Mesenchymal stem cell (in vitro differentiated cells and primary cell): ENCODE results near the gene AP1M1.

Source experiments
- DNase-seq: peaks from one replicate; pipeline ENCODE4 v3.0.0-alpha.2; 2013
- H2AFZ ChIP-seq: one replicate; pipeline ENCODE4 v1.6.1; 2013; ENCODE audit warnings: low read depth, mild to moderate bottlenecking, control low read depth, inconsistent platforms, low read length, moderate library complexity
- H2AK5ac ChIP-seq: 2 replicates; pipeline ENCODE4 v1.6.1; 2013; ENCODE audit warnings: low read length, moderate library complexity, mild to moderate bottlenecking, inconsistent platforms; ENCODE audit not compliant: severe bottlenecking
- H2BK120ac ChIP-seq: one replicate; pipeline ENCODE4 v1.6.1; 2013; ENCODE audit warnings: low read depth, mild to moderate bottlenecking, inconsistent platforms, low read length, moderate library complexity
- H2BK12ac ChIP-seq, 2 experiments: one replicate each; pipeline ENCODE4 v1.6.1; 2013; ENCODE audit warnings: inconsistent platforms in 2 of 2, low read length in 2 of 2, mild to moderate bottlenecking in 2 of 2, moderate library complexity in 2 of 2, control low read depth in 1 of 2
- H2BK15ac ChIP-seq: one replicate; pipeline ENCODE4 v1.6.1; 2013; ENCODE audit warnings: mild to moderate bottlenecking, low read depth, inconsistent platforms; ENCODE audit not compliant: poor library complexity, severe bottlenecking
- H2BK5ac ChIP-seq: 2 replicates; pipeline ENCODE4 v1.6.1; 2013; ENCODE audit warnings: low read depth, mild to moderate bottlenecking, low read length, control low read depth, inconsistent platforms; ENCODE audit not compliant: poor library complexity, severe bottlenecking
- H3K14ac ChIP-seq, 2 experiments: one replicate each; pipeline ENCODE4 v1.6.1; 2013; ENCODE audit warnings: inconsistent platforms in 2 of 2, low read length in 2 of 2, control low read depth in 1 of 2, mild to moderate bottlenecking in 1 of 2, moderate library complexity in 1 of 2
- H3K18ac ChIP-seq, 2 experiments: one replicate each; pipeline ENCODE4 v1.6.1; 2013; ENCODE audit warnings: inconsistent platforms in 2 of 2, low read length in 2 of 2, control low read depth in 1 of 2, low read depth in 1 of 2, mild to moderate bottlenecking in 1 of 2
- H3K23ac ChIP-seq, 2 experiments: one replicate each; pipeline ENCODE4 v1.6.1; 2013; ENCODE audit warnings: inconsistent platforms in 2 of 2, low read length in 2 of 2, mild to moderate bottlenecking in 2 of 2, moderate library complexity in 2 of 2, control low read depth in 1 of 2
- H3K27ac ChIP-seq: 2 replicates; pipeline ENCODE4 v1.5.1; 2013; ENCODE audit warnings: mild to moderate bottlenecking, moderate library complexity, low read length, control low read depth, inconsistent platforms; ENCODE audit not compliant: poor library complexity, severe bottlenecking
- H3K27me3 ChIP-seq, 2 experiments: 2 replicates each; pipeline versions ENCODE4 v1.6.1 to v1.7.0; 2013; ENCODE audit warnings: low read length in 2 of 2, mild to moderate bottlenecking in 2 of 2, moderate library complexity in 2 of 2, control low read depth in 1 of 2, inconsistent platforms in 1 of 2; ENCODE audit not compliant: control insufficient read depth in 1 of 2, insufficient read depth in 1 of 2
- H3K36me3 ChIP-seq, 2 experiments: 2 replicates each; pipeline versions ENCODE4 v1.6.1 to v1.7.0; 2013; ENCODE audit warnings: low read length in 2 of 2, control low read depth in 1 of 2, inconsistent platforms in 1 of 2, low read depth in 1 of 2, mild to moderate bottlenecking in 1 of 2; ENCODE audit not compliant: insufficient read depth in 2 of 2, control insufficient read depth in 1 of 2
- H3K4ac ChIP-seq, 2 experiments: one replicate each; pipeline ENCODE4 v1.6.1; 2013; ENCODE audit warnings: inconsistent platforms in 2 of 2, low read length in 2 of 2, mild to moderate bottlenecking in 2 of 2, moderate library complexity in 2 of 2, control low read depth in 1 of 2, low read depth in 1 of 2
- H3K4me1 ChIP-seq: 2 replicates; pipeline ENCODE4 v1.6.1; 2013; ENCODE audit warnings: low read depth, low read length, control low read depth; ENCODE audit not compliant: control insufficient read depth, insufficient read depth
- H3K4me2 ChIP-seq: 2 replicates; pipeline ENCODE4 v1.6.1; 2013; ENCODE audit warnings: low read length, mild to moderate bottlenecking, inconsistent platforms; ENCODE audit not compliant: poor library complexity, severe bottlenecking
- H3K4me3 ChIP-seq, 2 experiments: 2 replicates each; pipeline versions ENCODE4 v1.5.1 to v1.7.0; 2013; ENCODE audit warnings: low read length in 2 of 2, mild to moderate bottlenecking in 2 of 2, control low read depth in 1 of 2, low read depth in 1 of 2; ENCODE audit not compliant: insufficient read depth in 1 of 2
- H3K79me1 ChIP-seq: replicated peaks from 2 replicates; pipeline ENCODE4 v1.6.1; 2013; ENCODE audit warnings: mild to moderate bottlenecking, control low read depth, low read length, inconsistent platforms; ENCODE audit not compliant: poor library complexity, severe bottlenecking
- H3K9ac ChIP-seq: 2 replicates; pipeline ENCODE4 v1.7.0; 2013; ENCODE audit warnings: mild to moderate bottlenecking, low read length, moderate library complexity
- H3K9me3 ChIP-seq: 2 replicates; pipeline ENCODE4 v1.7.0; 2013; ENCODE audit warnings: mild to moderate bottlenecking, low read length; ENCODE audit not compliant: control insufficient read depth
- H4K8ac ChIP-seq: one replicate; pipeline ENCODE4 v1.6.1; 2013; ENCODE audit warnings: inconsistent platforms, mild to moderate bottlenecking, low read length, moderate library complexity
- H4K91ac ChIP-seq: one replicate; pipeline ENCODE4 v1.6.1; 2013; ENCODE audit warnings: mild to moderate bottlenecking, low read length, inconsistent platforms
- WGBS: methylation state at CpG from one replicate; pipeline ENCODE4 v1.1.7; 2013; ENCODE audit warnings: mixed read lengths; 5-methylcytosine and 5-hydroxymethylcytosine counted together

The AP1M1 gene

GRCh38 chr19:16205205-16206045 lies 7.7 kb downstream of the AP1M1 start:
- Histone ChIP-seq H2BK15ac (no peak overlapping the region), H3K27ac (no peak overlapping the region), H2BK5ac (no peak overlapping the region), H3K4me3 (no peak overlapping the region), H3K9ac (no peak overlapping the region), H3K18ac (no peak overlapping the region), H2AFZ (no peak overlapping the region), H3K4me1 (peaks cover 9% of the 10 kb centered on the region), H3K9me3 (no peaks in the 10 kb centered on the region), H3K23ac (no peak overlapping the region), H4K8ac (no peak overlapping the region), H2BK12ac (no peak overlapping the region), H4K91ac (no peak overlapping the region), H3K27me3 (no peaks in the 10 kb centered on the region), H2BK120ac (no peak overlapping the region), H3K14ac (no peak overlapping the region), H3K4me2 (no peak overlapping the region), H2AK5ac (no peak overlapping the region), H3K4ac (no peak overlapping the region), H3K79me1 (peaks cover 55% of the 10 kb centered on the region), H3K36me3 (peaks cover 84 to 93% of the 10 kb centered on the region in 2 experiments)
- 87% methylated on average over 9 of the region's 11 CpGs for WGBS
- DNase-seq, result no peak

GRCh38 chr19:16206046-16206605 lies 8.4 kb downstream of the AP1M1 start:
- Histone ChIP-seq H3K4me1 (peaks cover 9% of the 10 kb centered on the region), H2BK5ac (no peak overlapping the region), H2BK12ac (no peak overlapping the region), H3K79me1 (peaks cover 53% of the 10 kb centered on the region), H2AFZ (no peak overlapping the region), H3K4ac (no peak overlapping the region), H3K4me3 (no peak overlapping the region), H3K4me2 (no peak overlapping the region), H2BK120ac (no peak overlapping the region), H2AK5ac (no peak overlapping the region), H3K9ac (no peak overlapping the region), H3K9me3 (no peaks in the 10 kb centered on the region), H3K14ac (no peak overlapping the region), H3K18ac (no peak overlapping the region), H4K8ac (no peak overlapping the region), H3K27me3 (no peaks in the 10 kb centered on the region), H2BK15ac (no peak overlapping the region), H3K27ac (no peak overlapping the region), H4K91ac (no peak overlapping the region), H3K23ac (no peak overlapping the region), H3K36me3 (peaks cover 82 to 93% of the 10 kb centered on the region in 2 experiments)
- 98% methylated on average over 14 of the region's 14 CpGs for WGBS
- DNase-seq, result no peak

- DNase-seq, result no peak
- Histone ChIP-seq H2BK120ac (no peak overlapping the region), H3K14ac (no peak overlapping the region), H3K27me3 (no peaks in the 10 kb centered on the region), H2BK15ac (no peak overlapping the region), H3K79me1 (peaks cover 56% of the 10 kb centered on the region), H4K8ac (no peak overlapping the region), H3K9me3 (no peaks in the 10 kb centered on the region), H4K91ac (no peak overlapping the region), H3K36me3 (peaks cover 86 to 97% of the 10 kb centered on the region in 2 experiments), H3K4me1 (peaks cover 9% of the 10 kb centered on the region), H3K9ac (no peak overlapping the region), H3K4ac (no peak overlapping the region), H3K4me2 (no peak overlapping the region), H2BK12ac (no peak overlapping the region), H2AK5ac (no peak overlapping the region), H3K23ac (no peak overlapping the region), H3K27ac (no peak overlapping the region), H2BK5ac (no peak overlapping the region), H2AFZ (no peak overlapping the region), H3K4me3 (no peak overlapping the region), H3K18ac (no peak overlapping the region)
- whole genome bisulfite sequencing, result 97% methylated on average over 7 of the region's 7 CpGs
Measured at GRCh38 chr19:16206637-16207036, 8.9 kb downstream of the AP1M1 start.

GRCh38 chr19:16207063-16207462 lies 9.4 kb downstream of the AP1M1 start:
- Histone ChIP-seq H3K27ac (no peak overlapping the region), H3K14ac (no peak overlapping the region), H2BK5ac (no peak overlapping the region), H3K36me3 (peaks cover 81 to 97% of the 10 kb centered on the region in 2 experiments), H2BK12ac (no peak overlapping the region), H2BK120ac (no peak overlapping the region), H2BK15ac (no peak overlapping the region), H3K9ac (no peak overlapping the region), H4K91ac (no peak overlapping the region), H3K4ac (no peak overlapping the region), H2AK5ac (no peak overlapping the region), H3K79me1 (peaks cover 57% of the 10 kb centered on the region), H3K4me2 (no peak overlapping the region), H3K27me3 (no peaks in the 10 kb centered on the region), H3K18ac (no peak overlapping the region), H3K23ac (no peak overlapping the region), H3K4me1 (peaks cover 4% of the 10 kb centered on the region), H4K8ac (no peak overlapping the region), H3K4me3 (no peak overlapping the region), H2AFZ (no peak overlapping the region), H3K9me3 (no peaks in the 10 kb centered on the region)
- 97% methylated on average over 10 of the region's 10 CpGs for WGBS
- no peak for DNase-seq
